NCI-H2107 treated with DMSO at 0.1 percent for 48 hours (cell line): Measurements from ENCODE around the gene MBNL2.

ENCODE experiments used
- DNase-seq: peaks from one replicate; lab custom pipeline; 2025; ENCODE audit not compliant: unreplicated experiment; lab: John Stamatoyannopoulos, UW

Gene MBNL2

DNA sequence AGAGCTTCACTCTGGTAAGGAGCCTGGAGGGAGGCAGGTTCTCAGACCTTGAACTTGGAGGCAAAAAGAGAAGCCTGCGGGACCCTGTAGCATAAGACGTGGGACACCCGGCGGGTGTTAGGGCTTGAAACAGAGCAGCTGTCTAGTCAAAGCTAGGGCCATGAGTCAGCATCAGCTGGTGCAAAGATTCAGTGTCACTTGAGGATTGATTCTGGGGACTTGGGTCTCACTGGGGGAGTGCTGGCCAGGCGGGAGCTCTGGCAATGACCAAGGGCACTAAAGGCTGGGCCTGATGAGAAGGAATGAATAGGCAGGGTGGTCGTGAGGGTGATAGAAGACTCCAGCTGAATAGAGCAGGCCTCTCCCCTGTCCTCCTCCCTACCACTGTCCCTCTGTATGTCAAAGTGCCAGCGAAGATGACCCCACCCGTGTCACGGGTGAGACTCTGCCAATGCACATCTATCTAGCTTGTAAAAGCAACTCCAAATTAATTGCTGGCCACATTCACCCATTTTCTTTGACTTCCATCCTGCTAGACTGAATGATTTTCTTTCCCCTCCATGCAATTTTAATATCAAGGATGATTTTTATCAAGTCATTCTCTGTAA lies 97.1 kb downstream of the MBNL2 start:
- DNase-seq = no peak

DNA sequence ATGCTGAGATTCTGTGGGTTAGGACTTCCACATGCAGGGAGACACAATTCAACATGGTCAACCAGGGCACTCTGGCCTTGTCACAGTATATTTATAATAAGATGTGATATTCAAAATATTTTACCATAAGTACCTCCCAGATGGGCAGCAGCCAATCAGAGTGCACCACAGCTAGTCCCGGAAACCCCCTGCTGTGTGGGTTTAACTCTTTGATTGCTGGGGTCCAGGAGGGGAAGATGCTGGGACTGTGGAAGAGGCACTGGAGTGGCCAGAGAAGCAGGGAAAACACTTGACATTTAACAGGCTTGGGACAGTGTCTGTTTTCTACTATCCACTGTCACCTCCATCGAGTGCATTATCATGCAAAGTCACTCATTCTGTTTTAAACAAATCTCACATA lies 99.0 kb downstream of the MBNL2 start:
- no peak for DNase-seq

DNA sequence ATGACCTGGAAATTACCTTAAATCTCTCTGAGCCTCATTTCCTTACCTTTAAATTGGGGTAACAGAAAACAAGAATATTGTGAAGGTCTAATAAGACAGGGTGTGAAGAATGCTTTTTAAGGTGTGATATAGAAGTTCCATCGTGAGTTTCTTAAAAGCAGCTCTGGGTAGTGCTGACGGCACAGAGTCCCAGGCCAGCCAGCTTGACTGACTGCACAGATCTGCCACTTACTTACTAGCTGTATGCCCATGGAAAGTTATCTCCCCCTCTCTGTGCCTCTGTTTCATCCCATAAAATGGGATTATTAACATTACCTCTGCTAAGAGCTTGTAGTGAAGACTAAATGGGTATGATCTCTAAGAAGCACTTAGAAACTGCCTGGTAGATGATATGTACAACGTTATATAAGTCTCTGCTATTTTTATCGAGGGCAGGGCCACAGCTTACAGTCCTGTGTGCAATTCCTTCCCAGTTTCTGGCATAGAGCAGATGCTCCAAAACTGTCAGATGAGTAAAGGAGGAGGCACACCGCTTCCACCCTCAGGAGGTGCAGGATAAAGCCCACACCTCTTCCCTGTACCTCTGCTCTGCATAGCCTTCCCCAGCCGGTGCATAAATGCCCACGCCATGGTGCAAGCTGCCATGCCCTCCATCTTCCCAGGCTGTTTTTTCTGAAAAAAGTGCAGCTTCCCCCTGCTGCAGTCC lies 99.6 kb downstream of the MBNL2 start:
- DNase-seq = no peak

DNA sequence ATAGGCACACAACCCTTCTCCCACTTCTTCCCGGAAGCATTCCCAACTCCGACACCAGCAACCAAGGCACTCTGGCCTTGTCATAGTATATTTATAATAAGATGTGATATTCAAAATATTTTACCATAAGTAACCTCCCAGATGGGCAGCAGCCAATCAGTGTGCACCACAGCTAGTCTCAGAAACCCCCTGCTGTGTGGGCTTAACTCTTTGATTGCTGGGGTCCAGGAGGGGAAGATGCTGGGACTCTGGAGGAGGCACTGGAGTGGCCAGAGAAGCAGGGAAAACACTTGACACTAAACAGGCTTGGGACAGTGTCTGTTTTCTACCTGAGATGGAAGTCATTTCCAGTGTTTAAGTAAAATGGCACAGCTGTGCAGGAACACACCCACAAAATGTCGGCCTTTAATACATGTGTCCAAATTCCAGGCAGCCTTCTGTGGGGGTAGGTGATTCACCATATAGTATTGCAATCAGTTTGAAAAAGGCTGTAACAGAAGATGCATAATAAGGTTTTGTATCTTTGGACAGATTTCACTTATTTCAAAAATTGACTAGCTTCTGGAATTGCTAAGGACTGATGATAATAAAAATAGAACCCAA lies 100.7 kb downstream of the MBNL2 start:
- no peak for DNase-seq

DNA sequence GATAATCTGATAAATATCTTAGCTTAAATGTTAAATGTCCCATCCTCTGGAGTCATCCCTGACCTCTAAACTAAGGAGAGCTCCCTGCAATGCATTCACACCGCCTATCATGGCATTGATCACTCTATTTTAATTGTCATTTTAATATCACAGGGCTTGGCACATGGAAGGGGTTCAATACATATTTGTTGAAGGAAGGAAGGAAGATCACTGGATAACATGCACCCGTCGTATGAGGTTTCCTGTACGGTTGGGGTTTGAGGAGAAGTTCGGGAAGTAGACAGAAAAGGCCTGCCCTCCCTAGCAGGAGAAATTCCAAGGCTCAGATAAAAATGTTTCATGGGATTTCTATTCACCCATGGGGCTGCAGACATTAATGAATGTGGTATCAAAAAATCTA lies 102.0 kb downstream of the MBNL2 start:
- DNase-seq = no peak

DNA sequence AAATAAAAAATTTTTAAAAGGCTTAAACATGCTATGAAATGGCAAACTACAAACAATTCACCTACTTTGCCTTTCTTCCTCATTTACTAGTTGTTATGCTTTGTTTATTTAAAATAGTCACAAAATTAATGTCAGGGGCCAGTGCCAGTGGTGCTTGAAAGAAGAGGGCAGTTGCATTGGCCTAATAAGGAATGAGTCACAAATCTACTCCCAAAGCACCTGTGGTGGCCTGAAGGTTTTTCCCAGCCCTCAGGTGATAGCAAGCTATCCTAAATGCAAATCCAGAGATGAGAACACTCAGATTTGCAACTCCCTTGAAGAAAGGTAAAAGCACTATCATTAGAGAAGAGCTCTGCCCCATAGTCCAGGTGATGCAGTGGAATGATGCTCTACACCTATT lies 103.6 kb downstream of the MBNL2 start:
- no peak for DNase-seq

DNA sequence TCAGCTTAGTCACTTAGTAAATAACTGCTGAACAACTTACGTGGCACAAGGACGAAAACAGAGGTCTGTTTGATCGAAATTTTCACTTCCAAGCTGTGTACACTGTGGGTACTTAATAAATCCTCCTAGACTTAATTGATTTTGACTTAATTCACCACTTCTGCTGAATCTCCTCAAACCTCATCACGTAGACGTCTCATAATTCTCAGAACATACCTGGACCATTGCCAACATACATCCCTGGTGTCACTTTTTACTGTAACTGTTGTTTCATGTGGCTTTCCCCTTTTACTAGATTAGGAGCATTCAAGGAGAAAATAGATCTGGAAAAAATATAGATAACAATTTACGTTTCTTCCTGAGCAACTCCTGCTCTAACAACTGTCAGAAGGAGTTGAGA lies 105.0 kb downstream of the MBNL2 start:
- no peak for DNase-seq

DNA sequence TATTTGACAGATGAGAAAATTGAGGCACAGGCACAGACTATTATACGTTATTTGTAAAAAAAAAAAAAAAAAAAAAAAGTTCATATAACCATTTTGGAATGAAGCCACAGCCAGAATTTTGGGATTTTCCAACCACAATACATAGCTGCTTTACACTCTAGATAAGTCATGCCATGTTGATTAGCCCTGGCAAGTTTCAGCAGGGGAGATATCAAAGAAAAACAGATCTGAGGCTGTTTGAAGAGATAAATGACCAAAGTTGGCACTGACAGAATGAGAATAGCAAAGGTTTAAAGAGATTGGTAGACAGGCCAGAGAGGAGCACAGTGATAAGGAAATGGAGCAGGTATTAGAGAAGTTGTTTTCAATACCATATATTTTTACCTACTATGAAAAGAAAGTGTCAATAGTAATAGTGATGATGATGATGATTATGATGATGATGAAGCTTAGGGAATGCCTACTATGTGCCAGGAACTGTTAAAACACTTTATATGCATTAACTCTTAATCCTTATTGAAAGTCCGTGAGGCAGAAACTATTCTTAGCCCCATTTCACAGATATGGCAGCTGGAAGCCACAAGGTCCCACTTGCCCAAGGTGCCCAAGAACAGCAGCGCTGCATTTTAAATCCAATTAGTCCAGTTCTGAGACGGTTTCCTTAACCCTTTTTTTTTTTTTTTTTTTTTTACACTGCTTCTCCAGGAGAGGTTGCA lies 105.5 kb downstream of the MBNL2 start:
- no peak for DNase-seq

DNA sequence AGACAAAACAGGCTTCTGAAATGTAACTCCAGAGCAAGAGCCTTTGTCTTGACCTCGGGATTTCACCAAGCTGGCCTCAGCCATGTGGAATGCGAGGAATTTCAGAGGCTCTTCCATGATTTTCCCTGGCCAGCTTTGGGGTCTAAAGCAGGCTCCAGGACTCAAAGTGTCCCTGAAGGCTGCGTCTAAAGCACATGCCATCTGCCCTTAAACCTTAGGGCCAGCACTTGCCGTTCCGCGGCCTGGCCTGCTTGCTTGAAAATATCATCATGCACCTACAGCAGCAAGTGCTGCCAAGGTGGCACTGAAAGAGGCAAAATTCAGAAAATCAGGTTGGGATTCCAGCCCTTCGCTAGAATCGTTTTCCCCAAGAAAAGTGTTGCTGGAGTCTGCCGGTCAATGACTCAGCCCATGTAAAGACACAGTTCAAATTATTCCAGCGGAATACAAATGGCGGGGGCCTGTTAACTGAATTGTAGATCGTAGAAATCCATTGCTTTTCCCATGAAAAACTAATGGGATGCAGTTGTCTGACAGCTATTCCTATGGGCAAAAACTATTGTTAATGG lies 106.2 kb downstream of the MBNL2 start:
- DNase-seq = no peak

DNA sequence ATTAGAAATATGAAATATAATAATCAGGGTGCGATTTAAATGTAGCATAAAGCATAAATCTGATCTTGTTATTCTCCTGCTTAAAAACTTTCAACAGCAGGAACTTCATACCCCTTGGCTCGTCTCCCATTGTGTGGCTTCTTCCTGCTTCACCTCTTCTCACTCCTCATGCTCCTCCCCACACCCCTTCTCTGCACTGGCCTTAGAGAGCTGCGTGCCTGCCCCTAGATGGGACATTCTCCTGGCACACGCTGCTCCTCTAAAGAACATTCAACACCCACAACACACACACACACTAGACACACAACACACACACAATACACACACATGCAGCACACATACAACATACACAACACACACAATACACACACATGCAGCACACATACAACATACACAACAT lies 107.2 kb downstream of the MBNL2 start:
- DNase-seq = no peak

DNA sequence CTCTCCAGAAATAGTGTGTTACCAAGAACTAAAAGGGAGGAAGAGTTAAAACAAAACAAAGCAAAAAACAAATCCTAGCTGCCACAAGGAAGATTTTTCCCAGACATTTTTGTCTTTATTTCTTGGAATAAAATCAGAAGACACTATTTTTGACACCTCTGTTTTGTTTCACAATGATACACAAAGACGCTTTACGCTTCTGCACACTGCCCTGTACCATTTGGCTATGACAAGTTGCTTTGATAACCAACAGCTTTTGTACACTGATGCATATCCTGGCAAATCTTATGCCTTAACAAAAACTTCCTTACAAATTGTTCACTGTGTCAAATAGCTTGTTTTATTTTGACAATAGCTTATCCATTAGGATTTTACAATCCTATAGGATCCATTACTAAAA lies 108.3 kb downstream of the MBNL2 start:
- no peak for DNase-seq

DNA sequence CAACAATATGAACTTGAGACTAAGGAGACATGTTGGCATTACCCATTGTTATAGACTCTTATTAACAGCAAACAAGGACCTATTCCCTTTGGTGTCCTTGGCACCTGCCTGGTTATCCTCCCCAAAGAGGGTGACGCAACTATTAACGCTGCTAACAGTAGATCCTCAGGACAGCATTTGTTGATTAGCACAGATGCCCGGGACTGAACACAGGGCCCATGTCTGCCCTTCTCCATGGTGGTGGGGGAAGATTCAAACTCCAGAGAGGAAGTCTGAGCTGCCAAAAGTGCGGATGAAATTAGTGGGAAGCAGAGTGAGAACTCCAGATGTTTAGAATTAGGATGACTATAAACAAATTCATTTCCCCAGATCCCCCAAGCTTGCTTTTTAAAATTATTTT lies 110.6 kb downstream of the MBNL2 start:
- no peak for DNase-seq

DNA sequence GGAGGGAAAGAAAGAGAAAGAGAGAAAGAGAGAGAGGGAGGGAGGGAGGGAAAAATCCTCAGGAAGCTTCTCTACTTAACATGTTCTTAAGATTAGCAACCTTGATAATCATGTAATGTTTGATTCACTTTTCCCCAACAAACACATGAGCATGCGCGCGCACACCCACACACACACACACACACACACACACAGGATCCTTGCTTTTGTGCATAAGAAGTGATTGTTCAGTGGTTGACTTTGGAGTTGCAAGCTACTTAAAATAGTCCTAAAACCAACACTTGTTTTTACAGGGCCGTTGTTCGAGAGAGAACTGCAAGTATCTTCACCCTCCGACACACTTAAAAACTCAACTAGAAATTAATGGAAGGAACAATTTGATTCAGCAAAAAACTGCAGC lies 111.8 kb downstream of the MBNL2 start:
- no peak for DNase-seq

DNA sequence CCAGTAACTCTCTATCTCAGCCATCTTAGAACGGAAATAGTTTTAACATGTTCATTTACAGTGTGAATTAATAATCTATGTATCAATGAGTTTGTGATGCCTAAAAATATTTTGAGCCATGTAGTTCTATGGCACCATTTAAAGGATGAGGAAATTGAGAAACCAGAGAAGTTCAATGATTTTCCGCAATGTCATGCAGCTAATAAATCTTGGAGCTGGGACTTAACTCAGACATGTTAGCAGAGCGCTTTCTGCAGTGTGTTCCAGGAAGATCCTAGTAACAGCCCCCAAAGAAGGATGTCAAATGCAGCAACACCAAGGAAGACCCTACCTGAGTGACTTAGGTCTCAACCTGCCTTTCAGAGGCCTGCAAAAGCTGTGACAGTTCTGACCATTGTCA lies 112.6 kb downstream of the MBNL2 start:
- DNase-seq = no peak

DNA sequence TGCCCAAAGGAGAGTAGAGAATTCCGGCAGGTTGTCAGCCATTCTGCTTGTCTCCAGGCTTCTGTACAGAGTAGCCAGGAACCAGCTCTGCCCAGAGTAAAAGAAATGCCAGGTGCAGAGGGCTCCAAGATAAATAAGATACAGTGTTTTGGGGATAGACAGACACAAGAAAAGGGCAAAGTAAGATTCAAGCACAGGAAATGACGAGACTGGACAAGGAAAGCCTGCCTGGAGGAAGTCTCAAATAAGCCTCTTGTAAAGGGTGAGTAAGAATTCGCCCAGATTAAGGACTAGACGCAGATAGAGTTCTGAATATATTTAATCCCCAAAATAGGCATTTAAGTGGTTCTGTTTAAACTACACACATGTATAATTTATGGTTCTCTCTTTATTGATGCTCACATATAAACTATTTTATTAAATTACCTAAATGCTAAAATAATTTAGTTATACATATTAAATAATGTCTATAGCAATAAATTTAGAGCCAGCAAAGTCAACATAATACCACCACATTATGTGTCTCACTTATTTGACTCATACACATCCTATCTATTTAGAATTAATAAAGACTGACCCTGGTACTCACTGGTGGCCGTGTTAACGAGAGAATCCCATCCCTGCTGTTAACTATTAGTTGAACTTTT lies 113.5 kb downstream of the MBNL2 start:
- no peak for DNase-seq

DNA sequence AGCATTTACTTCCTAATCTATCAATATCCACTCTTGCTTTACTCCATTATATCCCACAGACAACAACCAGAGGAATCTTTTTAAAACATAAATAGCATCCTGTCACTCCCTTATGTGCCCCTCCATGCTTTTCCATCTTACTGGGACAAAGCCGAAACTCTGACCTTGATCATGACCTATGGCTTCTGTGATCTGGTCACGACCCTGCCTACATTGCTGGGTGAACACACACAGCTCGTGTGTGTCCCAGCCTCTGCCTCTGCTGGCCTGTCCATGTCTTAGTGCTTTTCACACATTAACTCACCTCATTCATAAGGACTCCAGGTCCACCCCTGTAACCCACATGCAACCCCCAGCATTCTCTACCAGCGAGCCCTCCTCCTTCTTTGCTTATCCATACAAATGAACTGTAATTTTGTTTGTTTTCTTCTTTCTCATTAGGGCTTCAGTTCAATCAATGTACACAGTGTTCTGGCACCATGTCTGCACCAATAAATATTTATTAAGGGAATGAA lies 115.9 kb downstream of the MBNL2 start:
- DNase-seq = no peak

DNA sequence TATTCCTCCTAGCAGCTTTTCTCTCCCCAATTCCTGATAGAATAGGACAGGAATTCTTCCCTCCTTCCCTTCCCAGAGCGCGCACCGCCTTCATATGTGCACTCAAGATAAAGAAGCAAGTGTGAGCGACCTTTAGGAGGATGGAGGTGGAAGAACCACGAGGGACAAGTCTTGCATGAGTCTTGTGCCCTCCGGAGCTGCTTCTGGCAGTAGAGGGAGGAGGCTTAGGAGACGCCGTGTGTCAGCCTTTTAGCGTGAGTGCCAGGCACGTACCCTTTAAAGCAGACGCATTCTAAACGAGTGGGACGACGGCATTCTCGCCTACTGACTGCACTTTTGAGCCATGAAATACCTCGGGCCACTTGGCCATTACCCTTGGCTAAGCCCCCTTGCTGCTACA lies 116.4 kb downstream of the MBNL2 start:
- no peak for DNase-seq

DNA sequence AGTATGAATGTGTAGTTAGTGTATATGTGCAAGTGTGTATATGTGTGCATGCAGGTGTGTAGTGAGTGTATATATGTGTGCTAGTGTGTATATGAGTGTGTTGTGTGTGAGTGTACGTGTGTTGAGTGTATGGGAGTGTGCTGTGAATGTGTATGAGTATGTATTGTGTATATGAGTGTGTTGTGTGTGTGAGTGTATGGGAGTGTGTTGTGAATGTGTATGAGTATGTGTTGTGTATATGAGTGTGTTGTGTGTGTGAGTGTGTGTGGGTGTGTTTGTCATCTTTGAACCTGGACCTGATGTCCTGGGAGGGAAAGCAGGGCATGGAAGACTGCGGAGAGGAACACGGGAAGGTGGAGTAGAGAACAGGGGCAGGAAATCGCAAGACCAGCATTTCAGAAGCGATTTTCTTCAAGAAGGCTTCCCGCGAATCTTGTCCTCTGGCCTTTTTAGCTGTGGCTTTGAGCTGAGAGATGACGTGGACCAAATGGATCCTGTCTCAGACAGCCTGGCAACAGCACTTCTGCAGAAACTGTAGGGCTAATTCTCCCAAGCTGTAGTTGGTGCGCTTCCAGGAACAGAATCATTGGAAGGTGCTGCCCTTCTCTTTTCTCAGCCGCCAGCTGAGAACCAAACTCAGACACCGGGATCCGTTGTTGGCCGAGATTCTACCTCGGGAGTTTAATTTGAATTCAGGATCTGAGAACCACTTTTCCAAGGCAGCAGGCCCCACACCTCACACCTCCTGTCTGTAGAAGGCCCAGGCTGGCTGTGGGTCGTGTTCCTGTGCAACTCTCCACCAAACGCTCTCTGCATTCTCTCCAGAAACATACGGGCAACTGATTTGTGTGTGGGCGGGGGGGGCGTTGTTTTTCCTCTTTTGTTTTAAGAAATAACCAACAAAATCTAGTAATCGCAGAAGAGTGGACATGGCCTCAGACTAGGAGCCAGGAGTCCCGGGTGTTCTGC lies 117.2 kb downstream of the MBNL2 start:
- no peak for DNase-seq

DNA sequence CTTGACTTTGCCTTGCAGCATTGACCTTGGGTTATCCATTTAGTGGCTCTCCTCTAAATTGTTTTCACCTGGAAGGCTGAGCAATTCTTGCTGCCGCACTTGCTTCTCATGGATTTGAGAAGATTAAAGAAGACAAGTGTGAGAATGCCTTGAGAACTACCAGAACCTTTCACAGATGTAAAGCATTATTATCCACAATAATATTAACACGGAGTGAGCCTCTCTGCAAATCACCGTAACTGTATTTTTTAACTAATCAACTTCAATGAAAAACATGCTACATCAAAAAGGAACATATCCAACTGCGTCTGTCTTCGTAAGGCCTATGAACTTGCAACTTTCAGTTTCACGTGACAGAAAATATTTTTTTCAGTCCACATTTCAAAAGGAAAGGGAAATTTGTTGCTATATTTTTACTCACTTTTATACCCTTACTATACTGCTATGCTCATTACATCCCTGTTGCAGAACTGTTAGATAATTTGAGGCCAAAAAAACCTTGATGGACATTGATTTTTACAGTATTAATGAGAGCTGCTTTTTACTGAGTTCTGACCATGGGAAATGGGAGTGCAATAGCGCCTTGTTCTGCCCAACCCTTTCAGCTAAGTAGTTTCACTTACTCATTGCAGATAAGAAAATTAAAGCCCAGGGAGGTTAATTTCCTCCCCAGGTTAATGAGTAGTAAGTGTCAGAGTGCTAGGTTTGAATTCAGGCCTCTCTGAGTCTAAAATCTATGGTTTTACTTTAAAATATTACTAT lies 118.0 kb downstream of the MBNL2 start:
- DNase-seq = no peak
